Astrocyte of the spinal cord (primary cell): ENCODE data around the gene SMAD7.
A peak's percentile ranks its signal among the peaks of the same experiment; 100 is the strongest.
"Not testable (repeated sequence)": the region's sequence is repeated elsewhere in the genome, so short reads cannot be mapped to it uniquely, and the experiment has no call there.

ENCODE experiments used
- DNase-seq: peaks from one replicate; pipeline ENCODE4 v3.0.0; 2011; ENCODE audit warnings: low read depth, low spot score
- H3K4me3 ChIP-seq: 2 replicates; pipeline ENCODE4 v1.5.1; 2011; ENCODE audit warnings: low read depth, mild to moderate bottlenecking, low read length, moderate library complexity
- in situ Hi-C: cut with HindIII; loops from 2 replicates; pipeline ENCODE4 v1.10.0; 2017; ENCODE audit warnings: low sequenced_read_pairs
- TF ChIP-seq, protein P1 (sequence below): IDR thresholded peaks from 2 replicates; pipeline ENCODE4 v1.5.1; 2012; ENCODE audit warnings: low read depth, mild to moderate bottlenecking, low read length, inconsistent platforms

SMAD7 gene

DNA sequence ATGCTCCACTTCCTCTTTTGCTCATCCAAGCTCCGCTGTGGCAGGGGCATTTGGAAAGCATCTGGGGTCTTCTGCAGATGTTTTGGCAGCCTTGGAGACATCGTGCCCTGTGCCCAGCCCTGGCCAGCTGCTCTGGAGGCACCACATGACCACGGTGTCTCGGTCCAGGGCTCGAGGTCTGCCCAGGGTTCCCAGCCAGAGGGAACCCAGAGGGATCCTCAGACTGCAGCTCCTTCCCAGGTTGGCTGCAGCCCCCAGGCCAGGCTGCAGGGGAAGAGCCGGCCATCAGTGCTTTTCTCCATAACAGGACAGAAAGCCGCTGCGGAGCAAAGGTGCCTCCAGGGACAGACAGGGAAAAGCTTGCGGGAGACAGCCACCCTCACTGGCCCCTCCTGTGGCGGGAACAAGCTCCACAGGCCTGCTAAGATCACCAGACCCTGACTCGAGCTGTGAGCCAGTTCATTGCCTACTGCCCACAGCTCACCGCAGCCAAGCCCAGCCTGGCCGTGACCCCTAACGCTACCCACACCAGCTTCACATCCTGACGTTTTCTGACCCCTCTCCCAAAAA, 74.7 kb downstream of the SMAD7 start:
- DNase-seq = no peak
- in situ Hi-C loops = no loop called here
- H3K4me3 ChIP-seq = no peak overlapping the region
- TF ChIP-seq, protein P1, sequence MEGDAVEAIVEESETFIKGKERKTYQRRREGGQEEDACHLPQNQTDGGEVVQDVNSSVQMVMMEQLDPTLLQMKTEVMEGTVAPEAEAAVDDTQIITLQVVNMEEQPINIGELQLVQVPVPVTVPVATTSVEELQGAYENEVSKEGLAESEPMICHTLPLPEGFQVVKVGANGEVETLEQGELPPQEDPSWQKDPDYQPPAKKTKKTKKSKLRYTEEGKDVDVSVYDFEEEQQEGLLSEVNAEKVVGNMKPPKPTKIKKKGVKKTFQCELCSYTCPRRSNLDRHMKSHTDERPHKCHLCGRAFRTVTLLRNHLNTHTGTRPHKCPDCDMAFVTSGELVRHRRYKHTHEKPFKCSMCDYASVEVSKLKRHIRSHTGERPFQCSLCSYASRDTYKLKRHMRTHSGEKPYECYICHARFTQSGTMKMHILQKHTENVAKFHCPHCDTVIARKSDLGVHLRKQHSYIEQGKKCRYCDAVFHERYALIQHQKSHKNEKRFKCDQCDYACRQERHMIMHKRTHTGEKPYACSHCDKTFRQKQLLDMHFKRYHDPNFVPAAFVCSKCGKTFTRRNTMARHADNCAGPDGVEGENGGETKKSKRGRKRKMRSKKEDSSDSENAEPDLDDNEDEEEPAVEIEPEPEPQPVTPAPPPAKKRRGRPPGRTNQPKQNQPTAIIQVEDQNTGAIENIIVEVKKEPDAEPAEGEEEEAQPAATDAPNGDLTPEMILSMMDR = no peak

DNA sequence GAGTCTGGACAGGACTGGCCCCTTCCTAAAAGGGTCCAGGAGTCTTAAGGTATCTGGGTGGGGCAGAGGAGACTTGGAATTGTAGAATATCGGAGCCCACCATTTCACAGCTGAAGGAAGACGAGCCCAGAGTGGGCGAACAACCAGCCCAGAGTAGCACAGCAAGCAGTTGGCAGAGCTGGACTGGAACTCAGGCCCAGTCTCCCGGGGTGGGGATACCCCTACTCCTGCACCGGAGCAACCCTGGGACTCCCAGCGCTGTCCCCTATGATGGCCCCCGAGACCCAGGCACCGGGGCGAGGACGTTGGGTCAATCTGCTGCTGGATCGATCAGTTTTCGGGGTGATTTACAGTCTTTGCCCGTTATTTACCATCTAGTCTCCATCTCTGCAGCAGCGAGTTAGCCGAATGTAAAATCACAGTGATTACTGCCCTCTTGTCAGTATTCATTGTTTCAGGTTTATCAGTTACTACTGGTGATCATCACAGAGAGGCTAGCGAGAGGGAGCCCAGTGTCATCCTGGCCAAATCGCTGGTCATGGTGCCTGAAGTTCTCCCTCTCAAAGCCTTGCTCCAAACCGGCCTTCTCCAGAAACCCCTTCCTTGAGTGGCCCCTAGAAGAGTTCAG, 75.3 kb downstream of the SMAD7 start:
- no peak overlapping the region for H3K4me3 ChIP-seq
- in situ Hi-C loops = no loop called here
- no peak for DNase-seq
- TF ChIP-seq, protein P1 = no peak

DNA sequence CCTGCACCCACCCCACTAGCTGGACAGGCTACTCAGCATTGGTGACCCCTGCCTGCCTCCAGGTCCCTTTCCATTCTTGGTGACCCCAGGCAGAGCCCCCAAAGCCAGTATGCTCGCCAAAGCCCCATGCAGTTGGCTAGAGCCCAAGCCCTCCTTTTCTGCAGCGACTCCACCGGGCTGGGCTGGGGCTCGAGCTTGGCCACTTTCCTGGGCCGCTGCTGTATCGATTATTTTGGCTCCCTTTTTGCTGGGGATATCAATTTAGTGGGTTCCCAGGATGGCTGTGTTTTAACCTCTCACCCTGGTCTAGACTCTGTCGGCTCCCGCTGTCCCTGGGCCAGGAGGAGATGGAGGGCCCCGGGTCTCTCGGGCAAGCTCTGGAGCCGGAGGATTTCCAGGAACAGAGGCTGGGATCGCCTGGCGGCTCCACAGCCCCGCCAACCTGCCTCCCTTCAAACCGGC, 76.0 kb downstream of the SMAD7 start:
- no peak overlapping the region for H3K4me3 ChIP-seq
- in situ Hi-C loops = no loop called here
- DNase-seq = no peak
- TF ChIP-seq, protein P1 = no peak

DNA sequence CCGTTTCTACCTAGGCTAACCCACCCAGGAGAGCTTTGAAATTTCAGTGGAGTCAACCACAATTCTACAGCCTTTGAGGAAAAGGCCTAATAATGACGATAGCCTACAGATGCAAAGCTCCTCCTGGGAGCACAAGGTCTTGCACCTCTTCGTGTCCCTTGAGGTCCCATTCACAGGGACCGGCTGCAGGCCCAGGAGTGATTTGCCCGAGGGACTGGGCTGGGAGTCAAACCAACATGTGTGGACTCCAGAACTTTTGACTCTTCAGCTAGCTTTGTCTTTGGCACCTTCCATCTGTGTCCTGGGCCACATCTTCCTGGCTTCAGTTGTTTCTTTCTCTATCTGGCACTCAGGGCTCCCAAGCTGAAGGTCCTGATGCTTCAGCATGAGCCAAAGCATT, 76.5 kb downstream of the SMAD7 start:
- in situ Hi-C loops = no loop called here

DNA sequence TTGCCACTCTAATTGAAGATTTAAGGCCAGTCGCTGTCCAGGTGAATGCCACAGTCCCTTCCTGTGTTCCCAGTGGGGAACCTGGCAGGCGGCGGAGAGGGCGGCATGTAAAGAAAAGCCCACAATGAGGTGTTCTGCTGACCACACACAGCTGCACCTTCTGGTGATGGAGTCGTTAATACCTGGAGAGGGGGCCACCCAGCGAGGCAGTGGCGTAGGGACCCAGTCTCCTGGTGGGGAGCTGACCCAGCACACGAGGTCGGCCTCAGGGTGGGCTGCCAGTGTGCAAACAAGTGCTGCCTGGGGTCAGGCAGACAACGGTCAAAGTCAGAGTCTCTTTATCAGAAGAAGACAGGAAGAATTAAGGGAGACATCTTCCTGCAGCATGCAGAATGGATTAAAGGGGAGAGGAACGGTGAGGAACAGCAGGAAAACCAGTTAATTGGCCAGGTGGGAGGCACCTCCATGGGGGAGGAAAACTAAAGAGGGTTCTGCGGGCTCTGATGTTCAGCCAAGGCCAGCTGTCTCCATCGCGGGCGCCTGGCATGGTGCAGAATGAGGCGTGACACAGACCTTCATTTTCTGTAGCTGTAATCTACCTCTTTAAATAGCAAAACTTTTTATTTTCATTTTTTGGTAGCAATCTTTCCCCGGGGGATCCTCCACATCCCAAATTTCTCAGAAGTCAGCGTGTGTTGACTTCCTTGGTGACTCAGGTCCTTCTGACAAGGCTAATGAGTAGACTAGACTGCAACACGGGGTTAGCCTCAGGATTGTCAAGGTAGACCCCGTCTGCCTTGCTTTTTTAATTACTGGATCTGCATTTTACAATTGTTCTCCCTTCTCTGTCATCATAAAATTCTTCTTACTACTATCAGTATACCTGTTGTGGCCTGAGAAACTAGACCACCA, 78.3 kb downstream of the SMAD7 start:
- TF ChIP-seq, protein P1 = no peak
- peak; percentile 39 for DNase-seq
- in situ Hi-C loops = no loop called here
- H3K4me3 ChIP-seq = no peak overlapping the region

More for the DNA sequence above, 76.5 kb downstream of the SMAD7 start:
- no peak for DNase-seq
- TF ChIP-seq, protein P1 = no peak
- no peak overlapping the region for H3K4me3 ChIP-seq

DNA sequence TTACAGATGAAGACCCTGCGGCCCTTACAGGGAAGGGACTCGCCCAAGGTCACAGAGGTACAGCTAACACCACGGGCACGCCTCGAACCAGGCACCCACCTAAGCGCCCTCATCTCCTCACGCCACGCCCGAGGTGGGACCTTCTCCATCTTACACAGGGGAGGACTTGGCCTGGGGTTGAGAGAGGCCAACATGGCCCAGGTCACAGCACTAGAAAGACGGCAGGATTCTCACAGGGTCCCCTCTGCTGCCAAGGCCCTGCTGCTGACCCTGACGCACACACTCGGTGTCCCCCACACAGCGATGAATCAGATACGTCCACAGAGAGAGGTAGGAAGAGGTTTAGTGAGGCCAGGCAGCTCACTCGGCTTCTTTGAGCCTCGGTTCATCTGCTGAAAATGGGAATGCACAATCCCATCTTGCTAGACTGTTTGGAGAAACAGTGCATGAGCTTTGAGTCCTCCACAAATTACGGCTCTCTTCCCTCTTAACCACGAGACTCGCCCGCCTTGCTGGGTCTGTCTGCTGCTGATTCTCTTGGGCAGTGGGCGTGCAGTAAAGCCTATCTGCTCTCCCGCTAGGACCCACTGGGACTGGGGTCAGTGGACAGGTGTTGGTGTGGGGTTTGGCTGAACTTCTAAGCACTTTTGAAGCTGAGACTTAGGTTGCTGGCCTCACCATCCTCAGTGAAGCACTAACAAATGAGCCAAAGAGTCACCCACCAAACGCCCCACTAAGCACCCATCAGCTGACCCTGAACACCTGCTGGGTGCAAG, 79.2 kb downstream of the SMAD7 start:
- in situ Hi-C loops = no loop called here
- no peak for DNase-seq
- TF ChIP-seq, protein P1 = no peak
- H3K4me3 ChIP-seq = no peak overlapping the region

DNA sequence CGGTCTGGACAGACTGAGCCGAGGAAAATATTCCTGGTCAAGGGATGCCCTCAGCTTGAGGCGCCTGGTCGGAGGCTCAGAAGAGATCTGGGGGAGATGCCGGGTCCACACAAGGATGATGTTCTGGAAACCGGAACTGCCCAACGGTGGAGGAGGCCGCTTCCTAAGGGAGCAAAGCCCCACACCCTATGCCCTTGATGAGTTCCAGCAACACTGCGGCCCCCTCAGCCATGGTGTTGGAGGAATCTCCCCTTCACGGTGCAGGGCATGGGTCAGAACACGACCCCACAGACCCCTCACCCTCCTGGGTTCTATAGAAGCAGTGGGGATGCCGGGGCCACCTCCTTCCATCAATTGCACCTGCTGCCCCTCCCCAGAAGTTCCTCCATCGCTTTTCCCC, 79.8 kb downstream of the SMAD7 start:
- DNase-seq, in situ Hi-C loops, H3K4me3 ChIP-seq: not testable (repeated sequence)
